ENCODE data around the gene ERG. TPM values are rescaled to one million over a fixed set of nuclear protein-coding genes. Genes with fewer than 3 reads are reported as not detected.

Gene ERG
- total and polyA plus RNA-seq, 2 donors, result 3.9 to 5.8 TPM

DNA sequence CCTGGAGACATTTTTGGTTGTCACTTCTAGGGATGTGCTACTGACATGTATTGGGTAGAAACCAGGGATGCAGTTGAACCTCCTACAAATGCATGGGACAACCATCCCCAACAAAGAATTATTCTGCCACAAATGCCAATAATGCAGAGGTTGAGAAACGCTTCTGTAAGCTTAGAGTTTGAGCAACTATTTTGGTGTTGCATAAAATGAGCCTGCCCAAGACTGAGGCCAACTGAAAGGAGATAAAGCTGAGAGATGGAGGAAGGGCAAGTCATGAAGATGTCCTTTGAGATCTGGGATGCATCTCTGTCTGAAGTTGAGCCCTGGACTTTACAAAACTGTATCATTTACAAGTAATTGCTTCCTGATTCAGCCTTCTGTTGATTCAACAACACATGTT lies 134.6 kb downstream of the ERG start:
- Histone ChIP-seq H3K27me3 (ENCODE audit: control insufficient read depth in 2 of 2, insufficient read depth in 1 of 2, low read length in 1 of 2) (no peaks in the 10 kb centered on the region), H3K4me3 (ENCODE audit: low read length in 2 of 2) (no peak overlapping the region), H3K36me3 (ENCODE audit: control insufficient read depth in 2 of 2, insufficient read depth in 2 of 2, low read length in 1 of 2) (no peaks in the 10 kb centered on the region), H3K9me3 (ENCODE audit: control insufficient read depth in 2 of 2, insufficient read depth in 1 of 2, low read length in 1 of 2) (no peaks in the 10 kb centered on the region), H3K4me1 (ENCODE audit: control insufficient read depth in 2 of 2, insufficient read depth in 2 of 2, low read length in 2 of 2) (no peaks in the 10 kb centered on the region), H3K27ac (ENCODE audit: low read depth in 1 of 2, low read length in 1 of 2) (no peak overlapping the region)
- no peak for DNase-seq (ENCODE audit: low read depth in 6 of 9, low spot score in 9 of 9)
- 99% methylated on average over 1 of the region's 1 CpG for WGBS

- no peak overlapping the region for H3K4me3 ChIP-seq (ENCODE audit: low read length in 2 of 2)
- H3K9me3 ChIP-seq (ENCODE audit: control insufficient read depth in 2 of 2, insufficient read depth in 1 of 2, low read length in 1 of 2), result no peaks in the 10 kb centered on the region
- DNase-seq (ENCODE audit: low read depth in 6 of 9, low spot score in 9 of 9), result no peak
- H3K36me3 ChIP-seq (ENCODE audit: control insufficient read depth in 2 of 2, insufficient read depth in 2 of 2, low read length in 1 of 2), result no peaks in the 10 kb centered on the region
- no peaks in the 10 kb centered on the region for H3K27me3 ChIP-seq (ENCODE audit: control insufficient read depth in 2 of 2, insufficient read depth in 1 of 2, low read length in 1 of 2)
- H3K27ac ChIP-seq (ENCODE audit: low read depth in 1 of 2, low read length in 1 of 2), result no peak overlapping the region
- no peaks in the 10 kb centered on the region for H3K4me1 ChIP-seq (ENCODE audit: control insufficient read depth in 2 of 2, insufficient read depth in 2 of 2, low read length in 2 of 2)
- 96% methylated on average over 1 of the region's 1 CpG for WGBS
These were observed 137.0 kb downstream of the ERG start for GRCh38 chr21:38361324-38361723.

GRCh38 chr21:38359835-38360234 lies 138.4 kb downstream of the ERG start:
- no peak for DNase-seq (ENCODE audit: low read depth in 6 of 9, low spot score in 9 of 9)
- WGBS, result 97% methylated on average over 7 of the region's 7 CpGs
- Histone ChIP-seq H3K4me1 (ENCODE audit: control insufficient read depth in 2 of 2, insufficient read depth in 2 of 2, low read length in 2 of 2) (no peaks in the 10 kb centered on the region), H3K4me3 (ENCODE audit: low read length in 2 of 2) (no peak overlapping the region), H3K36me3 (ENCODE audit: control insufficient read depth in 2 of 2, insufficient read depth in 2 of 2, low read length in 1 of 2) (no peaks in the 10 kb centered on the region), H3K9me3 (ENCODE audit: control insufficient read depth in 2 of 2, insufficient read depth in 1 of 2, low read length in 1 of 2) (no peaks in the 10 kb centered on the region), H3K27me3 (ENCODE audit: control insufficient read depth in 2 of 2, insufficient read depth in 1 of 2, low read length in 1 of 2) (peaks cover 0 to 4% of the 10 kb centered on the region in 2 donors), H3K27ac (ENCODE audit: low read depth in 1 of 2, low read length in 1 of 2) (no peak overlapping the region)

- H3K4me3 ChIP-seq (ENCODE audit: low read length in 2 of 2), result no peak overlapping the region
- no peaks in the 10 kb centered on the region for H3K4me1 ChIP-seq (ENCODE audit: control insufficient read depth in 2 of 2, insufficient read depth in 2 of 2, low read length in 2 of 2)
- no peak overlapping the region for H3K27ac ChIP-seq (ENCODE audit: low read depth in 1 of 2, low read length in 1 of 2)
- H3K36me3 ChIP-seq (ENCODE audit: control insufficient read depth in 2 of 2, insufficient read depth in 2 of 2, low read length in 1 of 2), result no peaks in the 10 kb centered on the region
- no peak for DNase-seq (ENCODE audit: low read depth in 6 of 9, low spot score in 9 of 9)
- peaks cover 0 to 4% of the 10 kb centered on the region in 2 donors for H3K27me3 ChIP-seq (ENCODE audit: control insufficient read depth in 2 of 2, insufficient read depth in 1 of 2, low read length in 1 of 2)
- H3K9me3 ChIP-seq (ENCODE audit: control insufficient read depth in 2 of 2, insufficient read depth in 1 of 2, low read length in 1 of 2), result no peaks in the 10 kb centered on the region
- 89% methylated on average over 5 of the region's 5 CpGs for WGBS
These were observed 139.2 kb downstream of the ERG start for GRCh38 chr21:38359090-38359489.

GRCh38 chr21:38358666-38359065 lies 139.6 kb downstream of the ERG start:
- Histone ChIP-seq H3K9me3 (ENCODE audit: control insufficient read depth in 2 of 2, insufficient read depth in 1 of 2, low read length in 1 of 2) (no peaks in the 10 kb centered on the region), H3K27me3 (ENCODE audit: control insufficient read depth in 2 of 2, insufficient read depth in 1 of 2, low read length in 1 of 2) (peaks cover 0 to 4% of the 10 kb centered on the region in 2 donors), H3K4me1 (ENCODE audit: control insufficient read depth in 2 of 2, insufficient read depth in 2 of 2, low read length in 2 of 2) (no peaks in the 10 kb centered on the region), H3K4me3 (ENCODE audit: low read length in 2 of 2) (no peak overlapping the region), H3K36me3 (ENCODE audit: control insufficient read depth in 2 of 2, insufficient read depth in 2 of 2, low read length in 1 of 2) (no peaks in the 10 kb centered on the region), H3K27ac (ENCODE audit: low read depth in 1 of 2, low read length in 1 of 2) (no peak overlapping the region)
- DNase-seq (ENCODE audit: low read depth in 6 of 9, low spot score in 9 of 9), result no peak
- WGBS, result 97% methylated on average over 3 of the region's 3 CpGs

DNA sequence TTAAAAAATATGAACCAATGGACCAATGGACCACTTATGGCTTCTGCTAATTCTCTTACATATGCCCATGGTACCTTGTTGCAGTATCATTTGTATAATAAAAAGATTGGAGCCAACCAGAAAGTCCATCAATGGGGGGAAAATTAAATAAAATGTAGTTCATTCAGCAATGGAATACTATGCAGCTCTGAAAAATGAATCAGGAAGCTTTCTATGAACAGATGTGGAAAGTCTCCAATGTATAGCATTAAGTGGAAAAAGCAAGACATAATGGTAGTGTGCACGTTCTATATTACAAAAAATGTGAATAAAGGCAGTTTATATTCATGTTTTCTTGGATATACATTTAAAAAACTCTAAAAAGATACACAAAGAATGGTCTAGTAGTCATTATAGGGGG lies 140.2 kb downstream of the ERG start:
- H3K36me3 ChIP-seq (ENCODE audit: control insufficient read depth in 2 of 2, insufficient read depth in 2 of 2, low read length in 1 of 2), result no peaks in the 10 kb centered on the region
- no peak overlapping the region for H3K4me3 ChIP-seq (ENCODE audit: low read length in 2 of 2)
- WGBS, result 94% methylated on average over 1 of the region's 1 CpG
- DNase-seq (ENCODE audit: low read depth in 6 of 9, low spot score in 9 of 9), result no peak
- no peaks in the 10 kb centered on the region for H3K9me3 ChIP-seq (ENCODE audit: control insufficient read depth in 2 of 2, insufficient read depth in 1 of 2, low read length in 1 of 2)
- H3K4me1 ChIP-seq (ENCODE audit: control insufficient read depth in 2 of 2, insufficient read depth in 2 of 2, low read length in 2 of 2), result no peaks in the 10 kb centered on the region
- H3K27ac ChIP-seq (ENCODE audit: low read depth in 1 of 2, low read length in 1 of 2), result no peak overlapping the region
- H3K27me3 ChIP-seq (ENCODE audit: control insufficient read depth in 2 of 2, insufficient read depth in 1 of 2, low read length in 1 of 2), result peaks cover 0 to 4% of the 10 kb centered on the region in 2 donors

GRCh38 chr21:38356883-38357625 lies 141.2 kb downstream of the ERG start:
- Histone ChIP-seq H3K4me1 (ENCODE audit: control insufficient read depth in 2 of 2, insufficient read depth in 2 of 2, low read length in 2 of 2) (peaks cover 0 to 4% of the 10 kb centered on the region in 2 donors), H3K27me3 (ENCODE audit: control insufficient read depth in 2 of 2, insufficient read depth in 1 of 2, low read length in 1 of 2) (peaks cover 0 to 4% of the 10 kb centered on the region in 2 donors), H3K9me3 (ENCODE audit: control insufficient read depth in 2 of 2, insufficient read depth in 1 of 2, low read length in 1 of 2) (no peaks in the 10 kb centered on the region), H3K4me3 (ENCODE audit: low read length in 2 of 2) (no peak overlapping the region), H3K27ac (ENCODE audit: low read depth in 1 of 2, low read length in 1 of 2) (no peak overlapping the region), H3K36me3 (ENCODE audit: control insufficient read depth in 2 of 2, insufficient read depth in 2 of 2, low read length in 1 of 2) (no peaks in the 10 kb centered on the region)
- WGBS, result 91% methylated on average over 14 of the region's 14 CpGs
- no peak for DNase-seq (ENCODE audit: low read depth in 6 of 9, low spot score in 9 of 9)

DNA sequence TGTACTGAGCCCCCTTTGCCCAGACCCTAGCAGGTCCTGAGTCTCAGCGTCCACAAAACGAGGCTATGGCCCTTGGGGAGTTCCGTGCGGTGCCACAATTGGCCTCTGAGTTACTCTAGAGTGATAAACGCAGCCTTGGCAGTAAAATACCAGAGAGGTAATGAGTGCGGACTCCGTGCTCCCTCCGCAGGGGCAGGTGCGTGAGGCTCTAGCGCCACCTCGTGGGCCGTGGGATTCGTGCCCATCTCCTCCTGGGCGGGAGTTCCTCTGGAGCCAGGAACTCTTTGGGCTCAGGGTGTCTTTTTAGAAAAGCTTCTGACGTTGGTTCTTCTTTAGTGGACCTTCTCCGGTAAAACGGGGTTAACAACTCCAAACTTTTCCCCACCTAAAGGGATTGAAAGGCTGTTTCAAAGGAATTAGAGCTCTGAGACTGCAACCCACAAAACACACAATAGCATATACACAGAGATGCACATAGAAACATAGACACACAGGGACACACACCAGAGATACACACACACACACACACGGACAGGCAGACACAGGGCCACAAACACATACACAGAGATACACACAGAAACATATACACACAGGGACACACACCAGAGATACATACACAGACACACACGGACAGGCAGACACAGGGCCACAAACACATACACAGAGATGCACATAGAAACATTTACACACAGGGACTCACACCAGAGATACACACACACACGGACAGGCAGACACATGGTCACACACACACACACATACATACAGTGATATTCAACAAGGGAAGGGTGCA lies 142.1 kb downstream of the ERG start:
- DNase-seq (ENCODE audit: low read depth in 6 of 9, low spot score in 9 of 9), result peak in 7 of 9 donors; percentile 44 to 82 (median 65)
- Histone ChIP-seq H3K27me3 (ENCODE audit: control insufficient read depth in 2 of 2, insufficient read depth in 1 of 2, low read length in 1 of 2) (peaks cover 0 to 4% of the 10 kb centered on the region in 2 donors), H3K36me3 (ENCODE audit: control insufficient read depth in 2 of 2, insufficient read depth in 2 of 2, low read length in 1 of 2) (no peaks in the 10 kb centered on the region), H3K4me1 (ENCODE audit: control insufficient read depth in 2 of 2, insufficient read depth in 2 of 2, low read length in 2 of 2) (peaks cover 0 to 5% of the 10 kb centered on the region in 2 donors), H3K4me3 (ENCODE audit: low read length in 2 of 2) (no peak overlapping the region), H3K9me3 (ENCODE audit: control insufficient read depth in 2 of 2, insufficient read depth in 1 of 2, low read length in 1 of 2) (no peaks in the 10 kb centered on the region), H3K27ac (ENCODE audit: low read depth in 1 of 2, low read length in 1 of 2) (no peak overlapping the region)
- 13% methylated on average over 20 of the region's 20 CpGs for WGBS

DNA sequence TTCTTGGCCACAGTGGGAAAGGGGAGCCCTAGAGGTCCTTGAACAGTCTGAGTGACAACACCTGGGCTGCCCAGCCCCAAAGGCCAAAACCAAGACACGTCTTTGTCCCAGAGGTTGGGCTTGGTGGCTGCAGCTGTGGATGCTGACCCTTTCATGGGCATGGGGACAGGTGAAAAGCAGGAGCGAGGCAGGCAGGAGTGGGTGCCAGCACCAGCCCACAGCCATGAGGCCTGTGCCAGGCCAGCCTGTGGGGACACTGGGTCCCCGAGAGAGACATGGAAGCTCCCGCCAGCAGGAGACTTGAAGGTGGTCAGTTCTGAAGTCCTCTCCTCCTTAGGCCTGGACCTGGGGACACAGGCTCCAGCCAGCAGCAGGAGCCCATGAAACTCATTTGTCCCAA lies 142.9 kb downstream of the ERG start:
- Histone ChIP-seq H3K4me1 (ENCODE audit: control insufficient read depth in 2 of 2, insufficient read depth in 2 of 2, low read length in 2 of 2) (peaks cover 0 to 5% of the 10 kb centered on the region in 2 donors), H3K4me3 (ENCODE audit: low read length in 2 of 2) (no peak overlapping the region), H3K36me3 (ENCODE audit: control insufficient read depth in 2 of 2, insufficient read depth in 2 of 2, low read length in 1 of 2) (no peaks in the 10 kb centered on the region), H3K9me3 (ENCODE audit: control insufficient read depth in 2 of 2, insufficient read depth in 1 of 2, low read length in 1 of 2) (no peaks in the 10 kb centered on the region), H3K27ac (ENCODE audit: low read depth in 1 of 2, low read length in 1 of 2) (no peak overlapping the region), H3K27me3 (ENCODE audit: control insufficient read depth in 2 of 2, insufficient read depth in 1 of 2, low read length in 1 of 2) (peaks cover 0 to 4% of the 10 kb centered on the region in 2 donors)
- WGBS, result 98% methylated on average over 4 of the region's 4 CpGs
- no peak for DNase-seq (ENCODE audit: low read depth in 6 of 9, low spot score in 9 of 9)
